C4-2B (cell line): Measurements from ENCODE around the gene OSBPL6.
A peak's percentile ranks its signal among the peaks of the same experiment; 100 is the strongest.
"Not testable (repeated sequence)": the region's sequence is repeated elsewhere in the genome, so short reads cannot be mapped to it uniquely, and the experiment has no call there.

ENCODE experiments used
- H3K27ac ChIP-seq: fragments of 450-650 bp; 2 replicates; pipeline ENCODE4 v1.5.1; 2017
- ZFX ChIP-seq: fragments of 450-650 bp; IDR thresholded peaks from 2 replicates; pipeline ENCODE4 v1.6.1; 2017
- TF ChIP-seq, protein P1 (sequence below): fragments of 450-650 bp; conservative IDR thresholded peaks from 2 replicates; pipeline ENCODE4 v1.5.1; 2017; ENCODE audit warnings: mild to moderate bottlenecking

The OSBPL6 gene

DNA sequence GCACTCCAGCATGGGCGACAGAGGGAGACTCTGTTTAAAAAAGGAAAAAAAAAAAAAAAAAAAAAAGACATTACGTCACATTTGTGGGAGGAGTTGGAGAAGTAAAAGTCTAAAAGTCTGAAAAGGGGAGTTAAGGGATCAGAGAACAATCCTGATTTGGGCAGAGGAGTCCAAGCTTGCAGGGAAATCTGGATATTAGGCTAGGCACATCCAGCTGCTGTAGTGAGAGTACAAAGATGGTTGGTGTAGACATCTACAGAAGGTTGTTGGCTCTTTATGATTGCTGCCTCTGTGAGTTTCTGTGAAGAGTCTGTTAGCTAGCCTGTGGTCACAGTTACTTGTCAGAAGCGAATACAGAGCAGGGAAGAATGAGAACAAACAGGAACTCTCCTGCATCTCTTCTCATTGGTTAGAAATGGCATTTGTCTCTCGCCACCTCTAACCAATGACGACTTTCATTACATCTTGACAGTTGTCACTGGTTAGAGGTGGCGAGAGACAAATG, 3.3 kb upstream of the OSBPL6 start:
- TF ChIP-seq, protein P1, sequence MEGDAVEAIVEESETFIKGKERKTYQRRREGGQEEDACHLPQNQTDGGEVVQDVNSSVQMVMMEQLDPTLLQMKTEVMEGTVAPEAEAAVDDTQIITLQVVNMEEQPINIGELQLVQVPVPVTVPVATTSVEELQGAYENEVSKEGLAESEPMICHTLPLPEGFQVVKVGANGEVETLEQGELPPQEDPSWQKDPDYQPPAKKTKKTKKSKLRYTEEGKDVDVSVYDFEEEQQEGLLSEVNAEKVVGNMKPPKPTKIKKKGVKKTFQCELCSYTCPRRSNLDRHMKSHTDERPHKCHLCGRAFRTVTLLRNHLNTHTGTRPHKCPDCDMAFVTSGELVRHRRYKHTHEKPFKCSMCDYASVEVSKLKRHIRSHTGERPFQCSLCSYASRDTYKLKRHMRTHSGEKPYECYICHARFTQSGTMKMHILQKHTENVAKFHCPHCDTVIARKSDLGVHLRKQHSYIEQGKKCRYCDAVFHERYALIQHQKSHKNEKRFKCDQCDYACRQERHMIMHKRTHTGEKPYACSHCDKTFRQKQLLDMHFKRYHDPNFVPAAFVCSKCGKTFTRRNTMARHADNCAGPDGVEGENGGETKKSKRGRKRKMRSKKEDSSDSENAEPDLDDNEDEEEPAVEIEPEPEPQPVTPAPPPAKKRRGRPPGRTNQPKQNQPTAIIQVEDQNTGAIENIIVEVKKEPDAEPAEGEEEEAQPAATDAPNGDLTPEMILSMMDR = no peak
- TF ChIP-seq ZFX = no peak
- no peak overlapping the region for H3K27ac ChIP-seq

DNA sequence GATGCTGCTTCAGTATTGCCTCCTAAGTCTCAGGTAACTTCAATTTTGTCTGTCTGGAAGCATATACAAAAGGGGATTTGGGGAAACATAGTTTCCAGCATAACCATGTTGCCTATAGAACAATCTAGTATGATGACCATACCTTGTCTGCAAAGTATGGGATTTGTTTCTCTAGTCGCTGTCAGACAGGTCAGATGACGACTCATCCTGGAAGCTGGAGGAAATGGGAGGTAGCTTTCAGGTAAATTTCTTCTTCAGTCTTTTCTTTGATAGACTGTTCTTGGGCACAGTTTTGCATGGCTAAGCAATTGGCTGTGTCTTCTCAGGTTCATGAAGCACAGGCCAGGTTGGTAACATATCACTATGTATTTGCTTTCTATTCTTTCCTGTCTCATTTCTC, 2.8 kb upstream of the OSBPL6 start:
- no peak for TF ChIP-seq ZFX
- TF ChIP-seq, protein P1 = no peak
- no peak overlapping the region for H3K27ac ChIP-seq

DNA sequence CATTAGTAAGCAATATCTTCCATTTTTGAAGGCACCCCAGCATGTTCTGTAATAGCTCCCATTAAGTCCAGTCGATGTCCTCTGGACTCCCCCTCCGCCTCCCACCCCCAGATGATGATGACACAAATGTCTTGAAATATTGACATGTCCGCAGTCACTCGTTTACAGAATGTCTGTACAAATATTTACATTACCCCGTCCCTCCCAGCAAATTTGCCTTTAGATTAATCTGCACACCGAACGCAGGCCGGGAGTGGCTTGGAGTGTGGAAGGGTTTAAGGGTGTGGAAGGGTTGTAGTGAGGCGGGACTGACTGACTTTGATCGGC, 853 bp upstream of the OSBPL6 start:
- TF ChIP-seq ZFX = no peak
- TF ChIP-seq, protein P1 = no peak
- peak overlapping the region; percentile 81 for H3K27ac ChIP-seq

GRCh38 chr2:178194600-178195389, 483 bp downstream of the OSBPL6 start:
- TF ChIP-seq ZFX = no peak
- TF ChIP-seq, protein P1 = peak; percentile 15; the same call in 1 of the 2 replicates
- peak overlapping the region; percentile 81 for H3K27ac ChIP-seq

GRCh38 chr2:178195390-178196166, 1.3 kb downstream of the OSBPL6 start:
- TF ChIP-seq, protein P1 = no peak
- TF ChIP-seq ZFX = no peak

DNA sequence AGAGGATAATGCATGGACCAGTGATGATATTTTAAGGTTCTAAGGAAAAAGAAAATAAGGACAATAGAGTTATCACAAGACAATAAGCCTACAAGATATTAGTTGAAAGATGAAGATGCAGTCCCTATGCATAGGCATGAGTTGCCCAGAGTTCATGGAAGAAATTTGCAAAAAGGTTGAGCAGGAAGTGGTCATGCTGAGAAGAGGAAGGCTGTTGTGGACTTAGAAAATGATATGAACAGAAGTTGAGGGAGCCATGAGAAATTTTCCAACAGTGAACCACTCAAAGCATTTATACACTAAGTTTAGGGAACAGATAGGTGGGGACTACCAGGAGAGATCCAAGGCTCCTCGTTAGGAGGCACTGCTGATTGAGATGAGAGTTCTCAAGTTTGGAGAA, 3.5 kb downstream of the OSBPL6 start:
- no peak for TF ChIP-seq ZFX
- TF ChIP-seq, protein P1 = no peak

More at GRCh38 chr2:178195390-178196166, 1.3 kb downstream of the OSBPL6 start:
- H3K27ac ChIP-seq = peak overlapping the region; percentile 81

DNA sequence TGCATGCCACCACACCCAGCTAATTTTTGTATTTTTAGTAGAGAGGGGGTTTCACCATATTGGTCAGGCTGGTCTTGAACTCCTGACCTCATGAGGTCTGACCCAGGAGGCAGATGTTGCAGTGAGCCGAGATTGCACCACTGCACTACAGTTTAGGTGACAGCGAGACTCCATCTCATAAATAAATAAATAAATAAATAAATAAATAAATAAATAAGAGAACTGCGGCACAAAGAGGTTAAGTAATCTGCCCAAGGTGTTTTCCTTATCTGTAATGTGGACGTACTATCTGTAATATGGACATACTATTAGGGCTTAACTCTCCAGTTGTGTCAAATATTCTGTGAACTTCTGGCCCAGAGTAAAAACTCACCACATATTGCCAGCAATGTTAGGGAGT, 4.1 kb downstream of the OSBPL6 start:
- H3K27ac ChIP-seq = not testable (repeated sequence)

More for the DNA sequence above, 3.5 kb downstream of the OSBPL6 start:
- H3K27ac ChIP-seq = no peak overlapping the region
